ENCODE data around the gene FAM170B. TPM values are rescaled to one million over a fixed set of nuclear protein-coding genes. Genes with fewer than 3 reads are reported as not detected.

Gene FAM170B
- not detected for polyA plus RNA-seq (2012; ENCODE audit: insufficient read depth, insufficient read length, low read depth)

GRCh38 chr10:49133706-49134248 is at the start of gene FAM170B:
Gene FAM170B (minus strand): TSS chr10:49134021. CDS start chr10:49133918, 103 bp downstream.
- no peak for DNase-seq

GRCh38 chr10:49182776-49183175 is 49.0 kb upstream of the FAM170B start:
- H3K36me3 ChIP-seq = no peaks in the 10 kb centered on the region
- no peaks in the 10 kb centered on the region for H3K9me3 ChIP-seq
- no peak for DNase-seq
- 0 out of 2 replicates have a peak, but pooled peaks cover 3% of the 10 kb centered on the region for H3K4me1 ChIP-seq
- no peaks in the 10 kb centered on the region for H3K27me3 ChIP-seq
- H3K4me3 ChIP-seq (ENCODE audit: low read depth, low read length) = no peak overlapping the region
- TF ChIP-seq CTCF (IDR thresholded peaks at IDR 0.05; ENCODE audit: low read depth, low read length) = no peak

More at GRCh38 chr10:49133706-49134248, at the start of gene FAM170B:
- no peaks in the 10 kb centered on the region for H3K4me1 ChIP-seq
- no peak for TF ChIP-seq CTCF (IDR thresholded peaks at IDR 0.05; ENCODE audit: low read depth, low read length)
- H3K9me3 ChIP-seq = no peaks in the 10 kb centered on the region
- H3K4me3 ChIP-seq (ENCODE audit: low read depth, low read length) = no peak within 1 kb of the TSS
- H3K36me3 ChIP-seq = no peaks in the 10 kb centered on the region
- H3K27me3 ChIP-seq = no peaks in the 10 kb centered on the region

DNA sequence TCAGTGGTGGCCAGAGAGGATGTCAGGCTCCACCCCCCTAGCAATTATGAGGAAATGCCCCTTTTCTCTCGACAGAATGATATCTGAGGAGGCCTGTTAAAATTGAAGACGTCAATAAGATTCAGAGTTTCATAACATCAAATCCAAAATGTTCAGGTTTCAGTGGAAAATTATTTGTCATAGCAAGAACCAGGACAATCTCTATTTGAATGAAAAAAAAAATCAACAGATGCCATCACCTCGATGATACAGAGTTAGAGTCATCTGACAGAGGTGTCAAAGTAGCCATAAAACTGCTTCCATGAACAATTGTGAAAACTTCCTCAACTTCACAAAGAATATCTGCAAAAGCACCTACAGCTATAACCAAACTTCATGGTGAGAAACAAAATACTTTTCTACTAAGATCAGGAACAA is 46.6 kb upstream of the FAM170B start:
- no peaks in the 10 kb centered on the region for H3K27me3 ChIP-seq
- no peak for TF ChIP-seq CTCF (IDR thresholded peaks at IDR 0.05; ENCODE audit: low read depth, low read length)
- no peaks in the 10 kb centered on the region for H3K36me3 ChIP-seq
- no peaks in the 10 kb centered on the region for H3K4me1 ChIP-seq
- DNase-seq = no peak
- H3K9me3 ChIP-seq = no peaks in the 10 kb centered on the region
- H3K4me3 ChIP-seq (ENCODE audit: low read depth, low read length) = no peak overlapping the region

GRCh38 chr10:49179699-49180443 is 46.0 kb upstream of the FAM170B start:
- no peak for TF ChIP-seq CTCF (IDR thresholded peaks at IDR 0.05; ENCODE audit: low read depth, low read length)
- Histone ChIP-seq H3K4me1 (no peaks in the 10 kb centered on the region), H3K36me3 (no peaks in the 10 kb centered on the region), H3K4me3 (ENCODE audit: low read depth, low read length) (no peak overlapping the region), H3K27me3 (no peaks in the 10 kb centered on the region), H3K9me3 (no peaks in the 10 kb centered on the region)
- DNase-seq = no peak

DNA sequence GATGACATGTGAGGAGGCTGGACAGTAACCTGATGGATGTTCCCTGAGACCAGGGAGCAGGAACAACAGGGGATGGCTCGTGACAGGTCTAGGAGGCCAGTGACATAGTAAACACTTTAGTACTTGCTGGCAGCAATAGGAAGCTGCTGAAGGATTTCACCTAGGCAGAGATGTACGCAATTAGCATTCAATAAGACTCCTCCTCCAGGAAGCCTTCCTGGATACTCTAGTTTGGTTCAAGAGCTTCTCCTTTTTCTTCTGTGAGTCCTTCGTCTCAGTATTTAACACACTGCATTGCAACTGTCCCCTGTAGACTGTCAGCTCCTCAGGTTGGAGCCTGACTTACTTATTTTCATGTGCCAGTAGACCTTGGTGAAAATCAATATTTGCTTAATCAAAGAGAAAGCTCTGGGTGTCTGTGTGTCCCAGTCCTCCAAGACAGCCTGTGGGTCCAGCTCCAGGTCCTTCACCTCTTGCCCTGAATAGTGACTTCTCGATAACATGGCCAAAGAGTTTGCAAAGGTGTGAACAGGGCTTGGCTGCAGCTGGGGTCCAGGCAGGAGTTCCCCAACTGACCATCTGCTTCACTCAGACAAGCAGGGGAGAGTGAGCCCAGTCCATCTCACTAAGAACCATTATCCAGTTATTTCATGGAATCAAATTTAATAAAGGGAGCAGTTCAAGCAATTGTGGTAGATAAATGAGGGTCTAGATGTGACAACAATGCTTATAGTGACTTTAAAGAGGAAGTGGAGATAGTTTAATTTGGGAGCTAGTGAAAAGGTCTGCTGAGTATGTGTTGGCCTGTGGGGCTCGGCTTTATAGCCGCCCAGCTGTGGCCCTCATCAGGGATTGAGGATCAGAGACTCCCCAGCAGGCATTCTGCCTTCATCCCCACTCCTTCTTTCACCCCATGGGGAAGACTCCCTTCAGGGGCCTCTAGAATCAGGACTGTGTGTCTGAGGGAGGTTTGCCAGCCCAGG is 45.0 kb upstream of the FAM170B start:
- Histone ChIP-seq H3K9me3 (no peaks in the 10 kb centered on the region), H3K27me3 (no peaks in the 10 kb centered on the region), H3K36me3 (no peaks in the 10 kb centered on the region), H3K4me1 (no peaks in the 10 kb centered on the region), H3K4me3 (ENCODE audit: low read depth, low read length) (no peak overlapping the region)
- TF ChIP-seq CTCF (IDR thresholded peaks at IDR 0.05; ENCODE audit: low read depth, low read length) = no peak
- no peak for DNase-seq
